Left lung (tissue), 10 donors: Measurements from ENCODE around the gene HPSE2. TPM values are rescaled to one million over a fixed set of nuclear protein-coding genes. Genes with fewer than 3 reads are reported as not detected.

Experiments used
- ATAC-seq: fragments of 200-7000 bp; cut with Tn5 transposase; one replicate; pipeline ENCODE4 v1.9.1; 2020; ENCODE audit warnings: moderate library complexity
- DNase-seq, 4 donors: peaks; one replicate each; pipeline ENCODE4 v3.0.0-alpha.2; 2013 to 2020
- H3K27ac ChIP-seq, 2 donors: fragments of 200-600 bp; sonication (generic) in 1 of 2; one replicate each; pipeline versions ENCODE4 v1.5.0 to v1.8.0; 2020 to 2021
- H3K27me3 ChIP-seq, 2 donors: fragments of 200-600 bp; sonication (generic) in 1 of 2; one replicate each; pipeline versions ENCODE4 v1.5.0 to v1.8.0; 2020 to 2021
- H3K36me3 ChIP-seq, 2 donors: fragments of 200-600 bp; sonication (generic) in 1 of 2; one replicate each; pipeline versions ENCODE4 v1.5.0 to v1.8.0; 2020 to 2021
- H3K4me1 ChIP-seq, 2 donors: fragments of 200-600 bp; one replicate each; pipeline ENCODE4 v1.8.0; 2021
- H3K4me3 ChIP-seq, 2 donors: fragments of 200-600 bp; sonication (generic) in 1 of 2; one replicate each; pipeline versions ENCODE4 v1.5.0 to v1.8.0; 2020 to 2021; ENCODE audit warnings: mild to moderate bottlenecking in 1 of 2
- H3K9me3 ChIP-seq, 2 donors: fragments of 200-600 bp; sonication (generic) in 1 of 2; one replicate each; pipeline versions ENCODE4 v1.5.0 to v1.8.0; 2020 to 2021
- intact Hi-C, 2 donors: fragments of 100-400 bp; cut with DNase I; formaldehyde crosslinking; loops; one replicate each; pipeline versions ENCODE4 v1.11.2 to v1.14.2; 2022
- microRNA-seq, 2 donors: library from miRNA; unstranded; fragments of <30 nt; microRNA quantifications; one replicate each; pipeline ENCODE4, GENCODE V29; 2019
- polyA plus RNA-seq, 6 donors: library from polyadenylated mRNA; unstranded; fragments of 120-200 nt; gene quantifications; one replicate each; pipeline ENCODE4 v1.2.1, GENCODE V29; 2013; ENCODE audit not compliant: insufficient read length in 6 of 6
- total RNA-seq, 2 donors: library from RNA; stranded (reverse); fragmentation: NEBNext Ultra II Directional; extraction: Animal tissue kit (Norgen Biotek cat#: 25700); gene quantifications; one replicate each; pipeline ENCODE4 v1.2.1, GENCODE V29; 2021
- TF ChIP-seq, protein P1 (sequence below), 2 donors: fragments of 200-600 bp; sonication (generic) in 1 of 2; IDR thresholded peaks; one replicate each; pipeline versions ENCODE4 v1.5.0 to v1.8.0; 2021; ENCODE audit warnings: antibody characterized with exemption in 2 of 2
- donor health status: DM: no; HTN: yes; CAD: no.
- donor health status: DM: no; HTN: no; CAD: no.

Gene HPSE2
- total and polyA plus RNA-seq, 8 donors = 0.50 to 20.4 (median 12.1) TPM

DNA sequence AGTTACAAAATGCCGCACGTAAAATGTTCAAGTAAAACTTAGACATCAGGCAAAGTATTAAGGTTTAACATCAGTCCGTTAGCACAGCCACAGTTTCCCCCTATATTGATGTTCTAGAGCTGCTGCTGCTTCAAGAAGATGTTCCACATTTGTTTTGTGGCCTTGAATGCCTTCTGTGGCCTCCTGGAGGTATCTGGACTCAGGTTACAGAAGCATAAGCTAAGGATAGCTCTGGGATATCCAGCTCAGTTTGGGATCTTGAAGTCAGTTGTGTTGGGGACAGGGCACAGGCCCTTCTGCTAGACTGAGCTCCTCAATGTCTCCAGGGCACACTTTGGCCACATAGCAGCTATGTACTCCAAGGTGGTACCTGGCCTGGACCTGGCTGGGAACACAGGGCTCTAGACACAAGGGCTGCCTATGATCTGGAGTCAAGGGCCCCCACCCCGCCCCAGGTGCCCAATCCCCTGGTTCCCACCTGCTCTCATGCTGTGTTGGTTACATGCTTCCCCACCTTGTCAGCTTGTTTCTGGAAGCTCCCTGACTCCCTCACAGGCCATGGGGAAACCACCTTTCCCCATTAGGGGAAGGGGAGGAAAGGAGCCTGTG, 825.4 kb downstream of the HPSE2 start:
- no peak overlapping the region for H3K4me3 ChIP-seq
- intact Hi-C loops = no loop called here
- no peak for ATAC-seq
- H3K27ac ChIP-seq = no peak overlapping the region
- no peaks in the 10 kb centered on the region for H3K36me3 ChIP-seq
- no peak for DNase-seq
- TF ChIP-seq, protein P1, sequence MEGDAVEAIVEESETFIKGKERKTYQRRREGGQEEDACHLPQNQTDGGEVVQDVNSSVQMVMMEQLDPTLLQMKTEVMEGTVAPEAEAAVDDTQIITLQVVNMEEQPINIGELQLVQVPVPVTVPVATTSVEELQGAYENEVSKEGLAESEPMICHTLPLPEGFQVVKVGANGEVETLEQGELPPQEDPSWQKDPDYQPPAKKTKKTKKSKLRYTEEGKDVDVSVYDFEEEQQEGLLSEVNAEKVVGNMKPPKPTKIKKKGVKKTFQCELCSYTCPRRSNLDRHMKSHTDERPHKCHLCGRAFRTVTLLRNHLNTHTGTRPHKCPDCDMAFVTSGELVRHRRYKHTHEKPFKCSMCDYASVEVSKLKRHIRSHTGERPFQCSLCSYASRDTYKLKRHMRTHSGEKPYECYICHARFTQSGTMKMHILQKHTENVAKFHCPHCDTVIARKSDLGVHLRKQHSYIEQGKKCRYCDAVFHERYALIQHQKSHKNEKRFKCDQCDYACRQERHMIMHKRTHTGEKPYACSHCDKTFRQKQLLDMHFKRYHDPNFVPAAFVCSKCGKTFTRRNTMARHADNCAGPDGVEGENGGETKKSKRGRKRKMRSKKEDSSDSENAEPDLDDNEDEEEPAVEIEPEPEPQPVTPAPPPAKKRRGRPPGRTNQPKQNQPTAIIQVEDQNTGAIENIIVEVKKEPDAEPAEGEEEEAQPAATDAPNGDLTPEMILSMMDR (IDR thresholded peaks at IDR 0.05) = no peak
- H3K4me1 ChIP-seq = peaks cover 5 to 13% of the 10 kb centered on the region in 2 donors
- H3K9me3 ChIP-seq = no peaks in the 10 kb centered on the region
- H3K27me3 ChIP-seq = no peaks in the 10 kb centered on the region

DNA sequence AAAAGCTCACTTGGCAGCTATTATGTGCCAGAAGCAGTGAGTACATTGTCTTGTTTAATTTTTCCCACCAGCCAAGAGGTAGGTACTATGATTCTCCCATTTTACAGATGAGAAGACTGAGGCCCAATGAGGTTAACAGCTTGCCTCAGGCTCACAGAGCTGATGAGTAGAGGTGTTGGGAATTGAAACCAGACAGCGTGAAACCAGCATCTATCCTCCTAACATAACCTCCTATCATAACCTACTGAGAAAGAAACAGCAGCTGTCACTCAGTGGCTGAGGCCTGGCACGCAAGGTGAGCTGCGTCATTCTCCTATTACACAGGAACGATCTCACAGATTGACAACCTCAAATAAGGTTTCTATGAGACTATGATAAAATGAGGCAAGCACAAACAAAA, 826.9 kb downstream of the HPSE2 start:
- TF ChIP-seq, protein P1 (IDR thresholded peaks at IDR 0.05) = no peak

DNA sequence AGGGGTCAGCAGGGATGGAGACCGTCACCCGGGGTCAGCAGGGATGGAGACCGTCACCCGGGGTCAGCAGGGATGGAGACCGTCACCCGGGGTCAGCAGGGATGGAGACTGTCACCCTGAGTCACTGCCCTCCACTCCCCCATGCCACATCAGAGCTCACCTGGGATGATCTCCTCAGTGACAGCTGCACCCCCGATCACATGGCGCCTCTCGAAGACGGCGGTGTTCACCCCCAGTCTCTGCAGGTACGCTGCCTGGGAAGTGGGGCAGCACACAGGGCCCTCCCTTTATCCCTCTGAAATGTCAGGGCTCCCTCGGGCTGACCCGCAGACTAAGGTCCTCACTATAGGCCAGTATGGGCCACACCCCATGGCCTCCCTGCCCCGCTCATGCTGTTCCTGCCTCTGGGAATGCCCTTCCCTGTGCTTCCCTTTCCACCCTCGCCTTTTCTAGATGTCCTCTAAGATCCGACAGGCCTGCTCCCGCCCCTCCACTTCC, 827.9 kb downstream of the HPSE2 start:
- intact Hi-C loops = no loop called here
- TF ChIP-seq, protein P1 (IDR thresholded peaks at IDR 0.05) = no peak
- Histone ChIP-seq H3K4me3 (no peak overlapping the region), H3K27me3 (no peaks in the 10 kb centered on the region), H3K36me3 (peaks cover 0 to 6% of the 10 kb centered on the region in 2 donors), H3K9me3 (no peaks in the 10 kb centered on the region), H3K4me1 (no peaks in the 10 kb centered on the region), H3K27ac (no peak overlapping the region)
- ATAC-seq = no peak
- DNase-seq = peak in 1 of 4 donors; percentile 14

More for the DNA sequence above, 826.9 kb downstream of the HPSE2 start:
- no peaks in the 10 kb centered on the region for H3K36me3 ChIP-seq
- intact Hi-C loops = no loop called here
- H3K9me3 ChIP-seq = no peaks in the 10 kb centered on the region
- no peaks in the 10 kb centered on the region for H3K4me1 ChIP-seq
- DNase-seq = no peak
- no peaks in the 10 kb centered on the region for H3K27me3 ChIP-seq
- H3K4me3 ChIP-seq = no peak overlapping the region
- H3K27ac ChIP-seq = no peak overlapping the region
- no peak for ATAC-seq

Small RNA genes lying within 50 kb of the gene (microRNA-seq; reads per million reads assigned to microRNA genes)
- gene MIR4685 = 2.0 to 3.2 reads per million in 2 donors
- gene MIR6507 = 0.27 to 0.34 reads per million in 2 donors

Other genes with a start within 250 kb of the HPSE2 start
- under 1 TPM; 0.79 to 0.94 TPM for gene CNNM1, start 93.5 kb upstream of the HPSE2 start, total RNA-seq
- gene CNNM1, start 93.5 kb upstream of the HPSE2 start, polyA plus RNA-seq = under 1 TPM; 0.17 to 0.48 (median 0.29) TPM
- gene GOT1, start 194.8 kb upstream of the HPSE2 start, total RNA-seq = 10 to 100 TPM; 28.0 to 32.4 TPM
- 10 to 100 TPM; 26.5 to 32.5 (median 29.4) TPM for gene GOT1, start 194.8 kb upstream of the HPSE2 start, polyA plus RNA-seq